GM12872 (cell line): Measurements from ENCODE around the gene FAM228B.

Experiments
- CTCF ChIP-seq: IDR thresholded peaks from 3 replicates; pipeline ENCODE4 v1.5.1; 2011; ENCODE audit warnings: low read depth, mild to moderate bottlenecking, low read length, moderate library complexity; ENCODE audit not compliant: insufficient read depth

Gene FAM228B

DNA sequence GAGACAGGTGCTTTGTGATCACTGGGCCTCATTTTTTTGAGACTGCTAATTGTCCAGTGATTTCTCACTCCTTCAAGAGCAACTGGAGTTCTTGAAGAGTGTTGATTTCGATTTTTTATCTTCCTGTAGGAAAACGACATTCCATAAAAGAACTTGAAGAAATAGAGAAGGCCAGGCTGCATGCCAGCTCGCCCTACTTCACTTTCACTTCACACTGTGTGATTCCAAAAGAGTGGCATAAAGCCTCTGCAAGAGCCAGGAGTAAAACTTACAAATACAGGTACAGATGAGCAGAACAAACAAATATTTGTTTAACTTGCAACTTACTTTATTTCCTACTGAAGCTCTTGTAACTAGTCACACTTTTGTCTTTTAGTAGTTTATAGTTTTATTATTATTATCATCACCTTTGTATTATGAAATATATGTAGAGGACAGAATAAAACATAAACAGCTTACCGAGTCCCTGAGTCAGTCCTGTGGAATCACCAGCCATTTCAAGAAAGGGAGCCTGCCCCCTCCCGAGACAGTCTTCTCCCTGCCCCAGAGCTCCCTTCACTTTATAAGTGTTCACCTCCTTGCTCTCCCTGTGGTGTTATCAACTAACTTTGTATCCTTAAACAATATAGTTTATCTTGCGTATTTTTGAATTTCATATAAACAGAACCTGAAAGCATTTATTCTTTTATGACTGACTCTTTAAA is 60.2 kb downstream of the FAM228B start:
- TF ChIP-seq CTCF, result no peak

DNA sequence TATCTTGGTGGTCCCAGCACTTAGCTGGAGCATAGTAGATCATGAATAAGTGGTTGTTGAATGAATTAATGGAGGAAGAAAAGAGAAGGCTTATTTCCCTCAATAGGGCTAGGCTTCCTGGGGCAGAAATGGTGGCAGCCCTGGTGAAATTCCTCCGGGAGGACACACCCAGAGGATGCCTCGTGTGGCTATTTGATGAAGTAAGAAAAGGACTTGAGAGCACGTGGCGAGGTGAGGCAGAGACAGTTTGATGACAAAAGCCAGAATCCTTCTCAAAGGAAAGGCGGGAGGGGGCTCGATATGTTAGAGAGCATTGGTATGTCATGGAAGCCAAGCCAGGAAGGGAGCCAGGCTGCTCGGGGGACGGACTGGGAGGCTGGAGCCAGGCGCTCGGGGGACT is 66.3 kb downstream of the FAM228B start:
- no peak for TF ChIP-seq CTCF

GRCh38 chr2:24190503-24190902 is 67.2 kb downstream of the FAM228B start:
- TF ChIP-seq CTCF, result no peak

GRCh38 chr2:24191156-24191555 is 67.9 kb downstream of the FAM228B start:
- TF ChIP-seq CTCF, result no peak

DNA sequence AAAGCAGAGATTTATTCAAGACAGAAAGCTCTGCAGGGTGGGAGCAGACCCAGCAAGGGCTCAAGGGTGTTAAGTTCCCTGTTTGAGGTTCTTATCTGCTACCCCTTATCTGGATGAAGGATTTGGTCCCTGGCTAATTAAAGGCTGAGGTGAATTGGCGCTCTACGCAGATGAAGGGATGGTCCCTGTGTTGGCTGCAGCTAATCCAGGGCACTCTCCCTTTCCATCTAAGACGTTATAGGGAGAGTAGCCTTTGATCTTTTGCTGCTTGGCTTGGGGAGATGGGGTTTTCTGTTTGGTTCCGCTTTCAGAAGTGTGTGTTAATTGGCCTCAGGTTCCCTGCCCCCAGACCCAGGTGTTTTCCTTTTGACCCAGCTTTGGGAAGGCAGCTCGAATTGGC is 68.6 kb downstream of the FAM228B start:
- no peak for TF ChIP-seq CTCF

GRCh38 chr2:24199968-24200590 is 76.8 kb downstream of the FAM228B start:
- no peak for TF ChIP-seq CTCF

- no peak for TF ChIP-seq CTCF
These were observed 77.5 kb downstream of the FAM228B start for GRCh38 chr2:24200799-24201198.
